Measurements from ENCODE around the gene SLC44A4. TPM values are rescaled to one million over a fixed set of nuclear protein-coding genes. Genes with fewer than 3 reads are reported as not detected.
A peak's percentile ranks its signal among the peaks of the same experiment; 100 is the strongest.

The SLC44A4 gene
- total and polyA plus RNA-seq, 9 of the 15 experiments (the other 6 are each of a cell fraction or from before 2014, with no cell fraction given): 7.9 to 18.6 (median 11.2) TPM

- Histone ChIP-seq H3K9me1 (ENCODE audit: control insufficient read depth, insufficient read depth, low read length) (no peaks in the 10 kb centered on the region), H4K20me1 (replicated peaks; ENCODE audit: control insufficient read depth, insufficient read depth, low read length) (no peaks in the 10 kb centered on the region), H2AFZ (ENCODE audit: low read depth, low read length) (no peak overlapping the region), H3K9ac (ENCODE audit: insufficient read depth in 1 of 2, low read depth in 2 of 2, low read length in 2 of 2) (no peak overlapping the region), H3K4me1 (replicated peaks in 1 of 2; ENCODE audit: control insufficient read depth in 2 of 2, insufficient read depth in 2 of 2, low read length in 2 of 2) (peaks cover 26 to 27% of the 10 kb centered on the region in 2 experiments), H3K36me3 (ENCODE audit: control insufficient read depth, insufficient read depth, low read length) (no peaks in the 10 kb centered on the region), H3K27ac (ENCODE audit: extremely low read depth, low read depth, low read length) (no peak overlapping the region), H3K4me3 (no peak overlapping the region), H3K27me3 (ENCODE audit: control insufficient read depth in 2 of 2, insufficient read depth in 2 of 2, low read length in 2 of 2) (no peaks in the 10 kb centered on the region), H3K9me3 (replicated peaks; ENCODE audit: control insufficient read depth, insufficient read depth, low read depth, low read length) (no peaks in the 10 kb centered on the region), H3K4me2 (ENCODE audit: insufficient read depth, low read length) (no peak overlapping the region), H3K79me2 (ENCODE audit: control insufficient read depth, insufficient read depth, low read length) (no peaks in the 10 kb centered on the region)
- TF ChIP-seq SRF (CRISPR knock-in tag; IDR thresholded peaks at IDR 0.05) (peak in 1 of 2 experiments; percentile 67; a peak in 1 of 4 replicates), ZNF280A (IDR thresholded peaks at IDR 0.05; ENCODE audit: low read depth, partially characterized antibody) (no peak), ZBTB7A (IDR thresholded peaks at IDR 0.05; ENCODE audit: borderline replicate concordance, control insufficient read depth, low read depth, low read length) (0 out of 2 replicates have a peak, but pooled peaks have one; percentile 30), C11orf30 (IDR thresholded peaks at IDR 0.05; ENCODE audit: low read depth) (peak; percentile 58; the same call in 1 of the 2 replicates), CEBPG (CRISPR knock-in tag; IDR thresholded peaks at IDR 0.05) (peak; percentile 74), CEBPG (tag; conservative IDR thresholded peaks at IDR 0.05 in 1 of 2, IDR thresholded peaks at IDR 0.05 in 1 of 2) (peak; percentile 76 to 77), CEBPB (tag; IDR thresholded peaks at IDR 0.05) (peak; percentile 97), ZBTB33 (CRISPR knock-in tag; IDR thresholded peaks at IDR 0.05) (0 out of 2 replicates have a peak, but pooled peaks have one; percentile 47), MEF2D (tag; conservative IDR thresholded peaks at IDR 0.05; ENCODE audit: low read depth) (no peak), DDX20 (tag; IDR thresholded peaks at IDR 0.05; ENCODE audit: low read depth) (no peak), ZNF766 (CRISPR knock-in tag; conservative IDR thresholded peaks at IDR 0.05) (peak; percentile 95), KLF16 (IDR thresholded peaks at IDR 0.05) (peak; percentile 30; the same call in 1 of the 2 replicates), ZNF316 (IDR thresholded peaks at IDR 0.05) (peak; percentile 65), ZNF384 (IDR thresholded peaks at IDR 0.05; ENCODE audit: low read depth, low read length) (peak; percentile 96), KAT8 (IDR thresholded peaks at IDR 0.05; ENCODE audit: low read depth) (no peak)
- 38% methylated on average over 6 of the region's 7 CpGs for WGBS (ENCODE audit: insufficient coverage, low coverage, missing lambda C conversion rate)
- intact Hi-C loops (cut with micrococcal nuclease) (loop anchor here (10.0 kb wide), 1 partner anchor 288 kb away; the partner anchor contains the start of genes GPSM3 and PBX2), in situ Hi-C loops (cut with MboI) (no loop called here)
- FAIRE-seq (peak; percentile 65), ATAC-seq (peak; percentile 70), DNase-seq (ENCODE audit: extremely low read depth in 1 of 4, low spot score in 3 of 4) (peak in 1 of 4 experiments; percentile 62)
- BruUV-seq (replicated peaks): no TSS peak
- ChIA-PET CTCF (ENCODE audit: low intra/inter-chr PET ratio) (interaction anchor here (0.6 kb wide), 1 partner anchor 14 kb away, joined by 6 read pairs; no protein-coding TSS in a partner anchor), POLR2A (interaction anchor here (0.6 to 1.6 kb wide), 6 partner anchors 9 to 176 kb away, joined by 3 to 7 read pairs (median 3); partner anchors contain the start of gene EHMT2)
These were observed 28.5 kb upstream of the SLC44A4 start for GRCh38 chr6:31907158-31907813.
